SK-N-MC (cell line): ENCODE measurements around the gene FAM216A.

Experiments used
- DNase-seq: peaks from one replicate; pipeline ENCODE4 v3.0.0-alpha.2; 2011; ENCODE audit warnings: low read depth, low spot score
- H3K27ac ChIP-seq: fragments of 200-600 bp; sonication (generic); 2 replicates; pipeline ENCODE4 v1.5.1; 2016; ENCODE audit warnings: mixed run types
- H3K36me3 ChIP-seq: fragments of 200-600 bp; sonication (generic); 2 replicates; pipeline ENCODE4 v1.6.1; 2017; ENCODE audit warnings: antibody characterized with exemption, low read length, mixed read lengths; ENCODE audit not compliant: insufficient read depth
- H3K4me3 ChIP-seq: fragments of 200-600 bp; sonication (generic); 2 replicates; pipeline ENCODE4 v1.5.1; 2016
- H3K9ac ChIP-seq: fragments of 200-600 bp; sonication (generic); 2 replicates; pipeline ENCODE4 v1.8.0; 2017; ENCODE audit warnings: mixed run types, mixed read lengths; ENCODE audit not compliant: insufficient read length
- H3K9me3 ChIP-seq: fragments of 200-600 bp; sonication (generic); 2 replicates; pipeline ENCODE4 v1.6.1; 2017; ENCODE audit warnings: low read depth, mild to moderate bottlenecking, antibody characterized with exemption, low read length, moderate library complexity, mixed read lengths
- EZH2 ChIP-seq: fragments of 200-600 bp; sonication (generic); IDR thresholded peaks from one replicate; pipeline ENCODE4 v1.6.1; 2017; ENCODE audit warnings: antibody characterized with exemption
- FOXP2 ChIP-seq: optimal IDR thresholded peaks from 2 replicates; pipeline ENCODE3; 2011; ENCODE audit warnings: mild to moderate bottlenecking, moderate library complexity; ENCODE audit not compliant: insufficient read depth; ENCODE audit errors: extremely low read length, control extremely low read depth
- POLR2AphosphoS5 ChIP-seq: IDR thresholded peaks from 2 replicates; pipeline ENCODE4 v1.6.1; 2012; ENCODE audit warnings: mild to moderate bottlenecking, low read depth, low read length, borderline replicate concordance

The FAM216A gene

DNA sequence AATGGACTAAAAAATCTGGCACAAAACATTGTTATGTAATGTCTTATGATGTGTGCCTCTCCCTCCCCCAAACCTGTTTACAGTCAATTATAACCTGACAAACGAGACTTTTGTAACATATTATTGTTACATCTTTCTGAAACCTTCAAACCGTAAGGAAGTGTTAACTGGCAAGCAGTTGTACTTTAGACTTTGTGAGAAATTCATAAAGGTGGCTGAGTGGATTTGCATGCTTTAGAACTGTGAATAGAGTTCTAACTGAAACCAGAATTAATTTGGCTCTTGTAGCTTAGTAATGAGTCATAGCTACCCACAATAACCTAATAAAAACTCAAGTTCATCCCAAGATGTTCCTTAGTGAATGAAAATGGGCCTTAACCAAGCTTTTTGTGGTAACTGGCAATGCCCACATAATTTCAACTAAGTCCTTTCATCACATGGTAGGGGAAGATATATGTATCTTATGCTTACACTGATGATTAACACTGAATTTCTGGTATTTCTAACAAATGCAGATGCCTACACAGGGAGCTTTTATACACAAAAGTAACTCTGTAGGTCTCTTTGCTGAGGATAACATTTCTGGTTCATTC is 63.2 kb downstream of the FAM216A start:
- H3K4me3 ChIP-seq = no peak overlapping the region
- TF ChIP-seq EZH2 = no peak
- no peak for TF ChIP-seq FOXP2
- no peak for TF ChIP-seq POLR2AphosphoS5

DNA sequence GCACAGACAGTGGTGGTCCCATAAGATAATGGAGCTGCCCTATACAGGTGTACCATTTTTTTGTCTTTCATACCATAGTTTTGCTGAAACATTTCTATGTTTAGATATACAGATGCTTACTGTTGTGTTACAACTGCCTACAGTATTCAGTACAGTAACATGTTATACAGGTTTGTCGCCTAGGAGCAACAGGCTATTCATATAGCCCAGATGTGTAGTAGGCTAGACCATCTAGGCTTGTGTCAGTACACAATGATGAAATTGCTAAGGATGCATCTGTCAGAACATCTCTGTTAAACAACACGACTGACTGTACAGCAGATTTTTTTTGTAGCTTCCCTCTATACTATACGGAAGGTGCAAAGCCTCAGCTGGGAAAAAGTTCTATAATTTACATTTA is 64.0 kb downstream of the FAM216A start:
- DNase-seq = no peak
- Histone ChIP-seq H3K9ac (no peak overlapping the region), H3K36me3 (peaks cover 17% of the 10 kb centered on the region), H3K4me3 (no peak overlapping the region), H3K27ac (no peak overlapping the region), H3K9me3 (no peaks in the 10 kb centered on the region)
- TF ChIP-seq FOXP2 = no peak
- no peak for TF ChIP-seq POLR2AphosphoS5
- no peak for TF ChIP-seq EZH2

More for the DNA sequence above, 63.2 kb downstream of the FAM216A start:
- no peak for DNase-seq
- Histone ChIP-seq H3K36me3 (peaks cover 11% of the 10 kb centered on the region), H3K9ac (no peak overlapping the region), H3K27ac (no peak overlapping the region), H3K9me3 (no peaks in the 10 kb centered on the region)

DNA sequence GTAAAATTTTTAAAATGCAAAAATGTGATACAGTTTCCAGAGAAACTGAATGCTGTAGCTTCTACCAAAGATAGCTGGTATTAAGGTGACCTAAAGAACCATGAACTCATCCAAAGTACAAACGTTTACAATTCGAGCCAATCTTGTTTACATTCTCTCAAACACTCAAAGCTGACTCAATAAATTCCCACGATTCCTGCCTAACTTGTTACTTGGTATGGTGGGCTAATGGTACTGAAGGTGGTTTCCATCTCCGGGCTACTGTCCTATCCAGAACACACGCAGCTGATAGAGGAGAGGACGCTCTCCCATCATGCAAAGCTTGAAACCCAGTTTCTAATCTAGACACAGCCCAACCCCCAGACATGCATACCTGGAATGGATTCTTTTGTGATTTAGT is 65.0 kb downstream of the FAM216A start:
- Histone ChIP-seq H3K4me3 (no peak overlapping the region), H3K9me3 (no peaks in the 10 kb centered on the region), H3K9ac (no peak overlapping the region), H3K27ac (no peak overlapping the region), H3K36me3 (peaks cover 27% of the 10 kb centered on the region)
- no peak for TF ChIP-seq POLR2AphosphoS5
- no peak for TF ChIP-seq EZH2
- TF ChIP-seq FOXP2 = no peak
- no peak for DNase-seq

DNA sequence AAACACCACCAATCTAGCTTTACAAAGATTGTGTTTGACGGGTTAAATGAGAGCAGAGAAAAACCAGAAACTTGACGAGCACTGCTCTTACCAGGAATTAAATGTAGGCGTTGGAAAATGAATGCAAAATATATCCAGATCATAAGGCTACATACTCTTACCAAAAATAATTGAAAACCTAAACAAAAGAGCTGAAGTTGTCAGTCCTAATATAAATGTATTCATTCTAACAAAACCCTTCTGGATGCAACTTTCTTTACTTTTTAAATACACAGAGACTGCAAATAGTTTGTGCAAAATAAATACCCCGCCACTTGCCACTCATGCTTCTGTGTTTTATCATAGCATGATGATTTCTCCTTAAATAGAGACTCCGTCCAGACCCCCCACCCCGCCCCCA is 66.2 kb downstream of the FAM216A start:
- DNase-seq = no peak
- H3K27ac ChIP-seq = no peak overlapping the region
- no peak overlapping the region for H3K4me3 ChIP-seq
- H3K9me3 ChIP-seq = no peaks in the 10 kb centered on the region
- no peak for TF ChIP-seq POLR2AphosphoS5
- no peak for TF ChIP-seq EZH2
- no peak for TF ChIP-seq FOXP2
- H3K36me3 ChIP-seq = peaks cover 33% of the 10 kb centered on the region
- no peak overlapping the region for H3K9ac ChIP-seq

DNA sequence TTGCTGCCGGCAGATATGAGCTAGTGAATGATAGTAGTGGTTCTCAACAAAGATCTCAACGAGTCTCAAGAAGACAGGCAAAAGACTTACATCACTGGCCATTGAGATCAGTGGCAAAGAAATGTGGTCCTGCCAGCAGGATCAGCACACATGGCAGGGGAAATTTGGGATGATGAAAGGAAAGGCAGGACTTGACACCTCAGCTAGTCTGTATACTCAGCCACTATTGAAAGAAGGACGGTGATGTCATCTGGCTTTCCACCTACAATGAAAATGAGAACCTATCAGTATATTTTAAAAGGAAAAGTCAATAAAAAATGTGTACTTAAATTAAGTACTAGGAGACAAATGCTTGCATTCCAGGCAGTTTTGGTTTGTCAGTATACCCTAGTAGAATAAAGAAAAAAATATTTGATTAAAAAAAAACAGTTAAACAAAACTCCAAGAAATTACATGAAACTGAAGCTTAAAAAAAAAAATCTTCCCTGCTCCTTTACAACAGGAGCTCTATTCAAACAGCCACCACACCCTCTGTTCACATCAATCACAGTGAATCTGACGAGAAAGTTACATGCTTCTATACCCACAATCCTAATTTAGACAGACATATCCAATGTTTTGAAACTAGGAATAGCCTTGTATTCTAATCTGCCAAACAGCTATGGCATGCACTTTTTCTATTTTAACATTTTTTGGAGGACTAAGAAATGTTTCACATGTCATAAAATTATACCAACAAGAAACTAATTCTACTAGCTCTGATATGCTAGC is 68.4 kb downstream of the FAM216A start:
- no peak overlapping the region for H3K27ac ChIP-seq
- TF ChIP-seq EZH2 = no peak
- TF ChIP-seq FOXP2 = no peak
- TF ChIP-seq POLR2AphosphoS5 = no peak
- no peak overlapping the region for H3K9ac ChIP-seq
- H3K36me3 ChIP-seq = peaks cover 36% of the 10 kb centered on the region
- DNase-seq = no peak
- no peak overlapping the region for H3K4me3 ChIP-seq
- no peaks in the 10 kb centered on the region for H3K9me3 ChIP-seq

DNA sequence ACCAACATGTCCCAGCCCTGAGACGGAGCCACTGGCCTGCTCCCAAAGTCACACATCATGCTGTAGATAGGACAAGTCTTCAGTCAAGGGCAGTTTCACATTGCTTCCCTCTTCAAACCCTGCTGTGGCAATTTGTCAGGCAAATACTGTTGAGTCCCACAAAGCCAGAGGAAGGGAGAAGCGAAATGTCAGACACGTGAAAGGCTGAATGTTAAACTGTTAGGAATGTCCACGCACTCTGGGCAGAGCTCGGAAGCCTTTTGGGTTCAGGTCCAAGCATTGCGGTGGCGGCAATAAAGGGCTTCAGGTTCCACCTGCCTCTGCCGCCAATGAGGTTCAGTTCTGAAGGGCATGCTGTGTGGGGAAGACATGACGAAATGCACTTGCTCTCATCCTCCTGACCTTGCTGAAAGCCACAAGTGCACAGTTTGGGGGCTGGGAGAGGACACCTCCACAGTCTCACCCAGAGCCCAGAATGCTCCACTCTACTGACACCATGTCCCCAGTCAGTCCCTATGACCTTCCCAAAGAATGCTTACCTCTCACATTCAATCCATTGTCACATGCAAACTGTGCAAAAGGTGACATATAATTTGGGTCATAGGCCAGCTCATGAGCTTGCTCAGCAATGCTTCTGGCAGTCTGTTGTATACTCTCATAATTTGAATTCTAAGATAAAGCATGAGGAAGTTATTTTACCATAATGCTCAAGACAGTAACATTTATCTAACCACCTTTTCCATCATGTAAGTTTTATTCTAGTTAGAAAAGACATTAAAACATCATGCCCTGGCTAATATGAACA is 69.2 kb downstream of the FAM216A start:
- Histone ChIP-seq H3K9me3 (no peaks in the 10 kb centered on the region), H3K9ac (no peak overlapping the region), H3K36me3 (peaks cover 38% of the 10 kb centered on the region), H3K4me3 (no peak overlapping the region), H3K27ac (no peak overlapping the region)
- DNase-seq = no peak
- no peak for TF ChIP-seq EZH2
- no peak for TF ChIP-seq FOXP2
- no peak for TF ChIP-seq POLR2AphosphoS5

DNA sequence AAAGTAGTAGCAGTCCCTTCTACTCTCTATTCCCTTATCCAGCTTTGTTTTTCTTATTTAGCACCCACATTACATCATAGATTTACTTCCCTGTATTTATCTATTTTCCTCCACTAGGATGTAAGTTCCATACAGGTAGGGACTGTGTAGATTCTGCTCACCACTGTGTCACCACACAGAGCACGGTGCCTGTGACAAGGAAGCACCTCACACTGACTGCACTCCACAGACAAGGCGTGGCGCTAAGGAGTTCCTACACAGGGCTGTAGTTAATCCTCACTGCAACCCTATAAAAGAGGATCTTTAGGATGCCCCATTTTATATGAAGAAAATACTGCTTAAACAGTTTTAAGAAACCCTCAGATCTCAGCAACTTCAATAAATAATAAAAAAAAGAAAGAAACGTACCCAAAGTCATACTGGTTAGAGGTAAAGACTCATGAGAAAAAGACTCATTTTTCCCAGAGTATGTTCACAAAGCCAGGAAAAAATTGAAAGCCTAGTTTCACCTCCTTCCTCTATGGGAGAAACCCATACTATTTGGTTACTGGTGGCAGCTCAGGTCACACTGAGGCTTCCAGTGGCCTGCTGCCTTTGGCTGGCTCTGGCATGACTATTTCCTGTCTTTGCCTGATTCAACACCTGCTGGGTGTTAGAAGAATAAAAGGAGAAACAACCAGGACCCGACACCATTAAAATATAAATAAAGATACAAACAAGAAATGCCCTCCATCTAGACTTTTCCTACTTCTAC is 70.4 kb downstream of the FAM216A start:
- Histone ChIP-seq H3K27ac (no peak overlapping the region), H3K4me3 (no peak overlapping the region), H3K9me3 (no peaks in the 10 kb centered on the region), H3K36me3 (peaks cover 38% of the 10 kb centered on the region), H3K9ac (no peak overlapping the region)
- TF ChIP-seq FOXP2 (no peak), POLR2AphosphoS5 (no peak), EZH2 (no peak)
- DNase-seq = no peak
